ENCODE measurements around the gene SPINK6. TPM values are rescaled to one million over a fixed set of nuclear protein-coding genes. Genes with fewer than 3 reads are reported as not detected.

Gene SPINK6
- total RNA-seq (2014; rRNA removed; shearing (Covaris generic)), result not detected in 2 replicates

GRCh38 chr5:148202531-148203203 lies at the start of gene SPINK6:
TSS of gene SPINK6 (plus strand) at chr5:148203042. CDS start at chr5:148203097, 55 bp downstream.
- no peak for DNase-seq (ENCODE audit: low read depth)

- DNase-seq (ENCODE audit: low read depth), result no peak
Measured at GRCh38 chr5:148156609-148157008, 46.2 kb upstream of the SPINK6 start.

GRCh38 chr5:148162038-148162437 lies 40.8 kb upstream of the SPINK6 start:
- no peak for DNase-seq (ENCODE audit: low read depth)

- no peak for DNase-seq (ENCODE audit: low read depth)
Measured at GRCh38 chr5:148163345-148163744, 39.5 kb upstream of the SPINK6 start.

GRCh38 chr5:148166550-148167283 lies 36.1 kb upstream of the SPINK6 start:
- DNase-seq (ENCODE audit: low read depth), result no peak

GRCh38 chr5:148168246-148168645 lies 34.6 kb upstream of the SPINK6 start, which contains the start of gene SPINK14:
TSS of gene SPINK14 (plus strand) at chr5:148168546. CDS start at chr5:148169733, 1,187 bp downstream.
- DNase-seq (ENCODE audit: low read depth), result no peak

- no peak for DNase-seq (ENCODE audit: low read depth)
Measured at GRCh38 chr5:148172377-148172776, 30.5 kb upstream of the SPINK6 start.

GRCh38 chr5:148176480-148176879 lies 26.4 kb upstream of the SPINK6 start:
- DNase-seq (ENCODE audit: low read depth), result no peak

- DNase-seq (ENCODE audit: low read depth), result no peak
Measured at GRCh38 chr5:148177207-148177606, 25.6 kb upstream of the SPINK6 start.

GRCh38 chr5:148179234-148179824 lies 23.5 kb upstream of the SPINK6 start:
- DNase-seq (ENCODE audit: low read depth), result peak; percentile 56

GRCh38 chr5:148186248-148187003 lies 16.4 kb upstream of the SPINK6 start:
- peak; percentile 60 for DNase-seq (ENCODE audit: low read depth)

GRCh38 chr5:148191010-148191409 lies 11.8 kb upstream of the SPINK6 start:
- no peak for DNase-seq (ENCODE audit: low read depth)

- no peak for DNase-seq (ENCODE audit: low read depth)
Measured at GRCh38 chr5:148193202-148193601, 9.6 kb upstream of the SPINK6 start.

GRCh38 chr5:148201151-148201550 lies 1.7 kb upstream of the SPINK6 start:
- DNase-seq (ENCODE audit: low read depth), result no peak

GRCh38 chr5:148205044-148205806 lies 2.4 kb downstream of the SPINK6 start:
- no peak for DNase-seq (ENCODE audit: low read depth)

GRCh38 chr5:148205865-148206264 lies 3.0 kb downstream of the SPINK6 start:
- no peak for DNase-seq (ENCODE audit: low read depth)

GRCh38 chr5:148206620-148207019 lies 3.8 kb downstream of the SPINK6 start:
- DNase-seq (ENCODE audit: low read depth), result no peak

- DNase-seq (ENCODE audit: low read depth), result no peak
Measured at GRCh38 chr5:148208226-148208625, 5.4 kb downstream of the SPINK6 start.

- no peak for DNase-seq (ENCODE audit: low read depth)
Measured at GRCh38 chr5:148209151-148209770, 6.4 kb downstream of the SPINK6 start.

GRCh38 chr5:148214665-148215185 lies 11.9 kb downstream of the SPINK6 start:
- no peak for DNase-seq (ENCODE audit: low read depth)

- no peak for DNase-seq (ENCODE audit: low read depth)
Measured at GRCh38 chr5:148221508-148221907, 18.7 kb downstream of the SPINK6 start.
